GM23248 (cell line): ENCODE results near the gene ABCE1. TPM values are rescaled to one million over a fixed set of nuclear protein-coding genes. Genes with fewer than 3 reads are reported as not detected.

ENCODE experiments used
- DNase-seq: peaks from one replicate; pipeline ENCODE4 v3.0.0-alpha.2; 2015
- H2AFZ ChIP-seq: fragments of 200-600 bp; sonication (generic); 2 replicates; pipeline ENCODE4 v1.6.1; 2016; ENCODE audit warnings: antibody characterized with exemption
- H3F3A ChIP-seq: fragments of 200-600 bp; sonication (generic); 2 replicates; pipeline ENCODE4 v1.6.1; 2016; ENCODE audit warnings: mild to moderate bottlenecking, antibody characterized with exemption, mixed run types; ENCODE audit not compliant: insufficient read depth
- H3K27ac ChIP-seq: fragments of 200-600 bp; sonication (generic); 2 replicates; pipeline ENCODE4 v1.5.1; 2016; ENCODE audit warnings: mild to moderate bottlenecking
- H3K27me3 ChIP-seq: fragments of 200-600 bp; sonication (generic); replicated peaks from 2 replicates; pipeline ENCODE4 v1.6.1; 2016; ENCODE audit warnings: mild to moderate bottlenecking; ENCODE audit not compliant: insufficient read depth
- H3K36me3 ChIP-seq: fragments of 200-600 bp; sonication (generic); 2 replicates; pipeline ENCODE4 v1.6.1; 2016; ENCODE audit warnings: low read depth, mild to moderate bottlenecking
- H3K4me1 ChIP-seq: fragments of 200-600 bp; sonication (generic); 2 replicates; pipeline ENCODE4 v1.6.1; 2016; ENCODE audit warnings: mild to moderate bottlenecking; ENCODE audit not compliant: insufficient read depth
- H3K4me2 ChIP-seq: fragments of 200-600 bp; sonication (generic); one replicate; pipeline ENCODE4 v1.6.1; 2016; ENCODE audit warnings: mild to moderate bottlenecking; ENCODE audit not compliant: unreplicated experiment
- H3K4me3 ChIP-seq: fragments of 200-600 bp; sonication (generic); 2 replicates; pipeline ENCODE4 v1.5.1; 2016; ENCODE audit warnings: mild to moderate bottlenecking
- H3K79me2 ChIP-seq: fragments of 200-600 bp; sonication (generic); 2 replicates; pipeline ENCODE4 v1.6.1; 2016; ENCODE audit warnings: mild to moderate bottlenecking; ENCODE audit not compliant: insufficient read depth
- H3K9ac ChIP-seq: fragments of 200-600 bp; sonication (generic); 2 replicates; pipeline ENCODE4 v1.6.1; 2016; ENCODE audit warnings: mild to moderate bottlenecking
- H3K9me2 ChIP-seq: fragments of 200-600 bp; sonication (generic); 2 replicates; pipeline ENCODE4 v1.6.1; 2016; ENCODE audit warnings: mixed run types, mild to moderate bottlenecking, moderate library complexity; ENCODE audit not compliant: insufficient read depth
- H3K9me3 ChIP-seq: fragments of 200-600 bp; sonication (generic); one replicate; pipeline ENCODE4 v1.6.1; 2017; ENCODE audit warnings: low read depth
- H4K20me1 ChIP-seq: fragments of 200-600 bp; sonication (generic); 2 replicates; pipeline ENCODE4 v1.6.0; 2016; ENCODE audit not compliant: insufficient read depth
- EZH2 ChIP-seq: fragments of 200-600 bp; sonication (generic); IDR thresholded peaks from 2 replicates; pipeline ENCODE4 v1.6.1; 2018; ENCODE audit warnings: antibody characterized with exemption, mild to moderate bottlenecking; ENCODE audit not compliant: insufficient read depth, poor library complexity, severe bottlenecking
- EZH2phosphoT487 ChIP-seq: fragments of 200-600 bp; sonication (generic); IDR thresholded peaks from 2 replicates; pipeline ENCODE4 v1.6.1; 2018; ENCODE audit warnings: antibody characterized with exemption, moderate library complexity, mild to moderate bottlenecking, low read depth; ENCODE audit not compliant: insufficient read depth
- WGBS, 2 experiments: methylation state at CpG; one replicate each; pipeline ENCODE4 v1.1.6; 2015 to 2017; ENCODE audit warnings: low lambda C conversion rate in 2 of 2, low coverage in 1 of 2; ENCODE audit errors: missing lambda C conversion rate in 2 of 2; 5-methylcytosine and 5-hydroxymethylcytosine counted together
- in situ Hi-C: fragments of 300-500 bp; cut with MboI; formaldehyde crosslinking; loops from 2 replicates; pipeline ENCODE4 v1.15.0; 2020
- polyA plus RNA-seq: library from polyadenylated mRNA; unstranded; fragments of >200 nt; fragmentation: Nextera tagmentation; extraction: Ambion mirVana; gene quantifications from 2 replicates; pipeline ENCODE4 v1.2.1, GENCODE V29; 2016
- total RNA-seq: library from RNA; depleted of rRNA; stranded (reverse); fragments of >200 nt; shearing (Covaris generic); gene quantifications from 2 replicates; pipeline ENCODE4 v1.2.3, GENCODE V29; 2014

The ABCE1 gene
- total and polyA plus RNA-seq, 2 experiments from 2014 or later = 65.5 to 130 TPM

GRCh38 chr4:145056325-145057130 lies 41.6 kb upstream of the ABCE1 start:
- Histone ChIP-seq H3K9me2 (no peaks in the 10 kb centered on the region), H2AFZ (no peak overlapping the region), H3K27me3 (no peaks in the 10 kb centered on the region), H3K4me3 (no peak overlapping the region), H3F3A (no peaks in the 10 kb centered on the region), H3K79me2 (0 out of 2 replicates have a peak, but pooled peaks cover 6% of the 10 kb centered on the region), H3K4me2 (no peak overlapping the region), H3K9me3 (no peaks in the 10 kb centered on the region), H3K27ac (no peak overlapping the region), H3K36me3 (no peaks in the 10 kb centered on the region), H3K9ac (no peak overlapping the region), H3K4me1 (no peaks in the 10 kb centered on the region), H4K20me1 (no peaks in the 10 kb centered on the region)
- in situ Hi-C loops = loop anchor here (25.0 kb wide), 1 partner anchor 869 kb away; no protein-coding TSS in a partner anchor
- TF ChIP-seq EZH2 (no peak), EZH2phosphoT487 (no peak)
- no peak for DNase-seq
- WGBS, 2 experiments = 87 to 92% methylated on average over 6 of the region's 6 CpGs

- Histone ChIP-seq H3K4me3 (no peak overlapping the region), H3K79me2 (0 out of 2 replicates have a peak, but pooled peaks cover 6% of the 10 kb centered on the region), H2AFZ (no peak overlapping the region), H3K4me2 (no peak overlapping the region), H3K4me1 (no peaks in the 10 kb centered on the region), H3K27ac (no peak overlapping the region), H3F3A (no peaks in the 10 kb centered on the region), H3K9ac (no peak overlapping the region), H4K20me1 (no peaks in the 10 kb centered on the region), H3K36me3 (no peaks in the 10 kb centered on the region), H3K9me2 (no peaks in the 10 kb centered on the region), H3K27me3 (no peaks in the 10 kb centered on the region), H3K9me3 (no peaks in the 10 kb centered on the region)
- in situ Hi-C loops = loop anchor here (25.0 kb wide), 1 partner anchor 871 kb away; no protein-coding TSS in a partner anchor
- TF ChIP-seq EZH2 = no peak
- TF ChIP-seq EZH2phosphoT487 = no peak
- no peak for DNase-seq
These were observed 39.9 kb upstream of the ABCE1 start for GRCh38 chr4:145058256-145058655.

GRCh38 chr4:145061318-145061920 lies 36.7 kb upstream of the ABCE1 start:
- no peak overlapping the region for H3K27ac ChIP-seq
- H3F3A ChIP-seq = no peaks in the 10 kb centered on the region
- H3K36me3 ChIP-seq = no peaks in the 10 kb centered on the region
- H3K9me3 ChIP-seq = no peaks in the 10 kb centered on the region
- H3K4me3 ChIP-seq = no peak overlapping the region
- no peaks in the 10 kb centered on the region for H4K20me1 ChIP-seq
- no peak for TF ChIP-seq EZH2
- TF ChIP-seq EZH2phosphoT487 = no peak
- in situ Hi-C loops = loop anchor here (25.0 kb wide), 1 partner anchor 874 kb away; no protein-coding TSS in a partner anchor
- 52 to 55% methylated on average over 6 of the region's 6 CpGs for WGBS, 2 experiments
- H3K9me2 ChIP-seq = no peaks in the 10 kb centered on the region
- H3K79me2 ChIP-seq = 0 out of 2 replicates have a peak, but pooled peaks cover 6% of the 10 kb centered on the region
- no peak overlapping the region for H2AFZ ChIP-seq
- no peak overlapping the region for H3K4me2 ChIP-seq
- peak; percentile 60 for DNase-seq
- H3K27me3 ChIP-seq = no peaks in the 10 kb centered on the region
- H3K9ac ChIP-seq = no peak overlapping the region
- no peaks in the 10 kb centered on the region for H3K4me1 ChIP-seq

- Histone ChIP-seq H3K4me2 (no peak overlapping the region), H3K9ac (no peak overlapping the region), H3K27ac (no peak overlapping the region), H2AFZ (no peak overlapping the region), H3K36me3 (no peaks in the 10 kb centered on the region), H4K20me1 (no peaks in the 10 kb centered on the region; the same call in 1 of the 2 replicates), H3K79me2 (no peaks in the 10 kb centered on the region), H3K4me1 (peaks cover 11% of the 10 kb centered on the region), H3F3A (no peaks in the 10 kb centered on the region), H3K27me3 (no peaks in the 10 kb centered on the region), H3K9me2 (no peaks in the 10 kb centered on the region), H3K9me3 (no peaks in the 10 kb centered on the region), H3K4me3 (no peak overlapping the region)
- 94 to 97% methylated on average over 2 of the region's 2 CpGs for WGBS, 2 experiments
- TF ChIP-seq EZH2phosphoT487 = no peak
- TF ChIP-seq EZH2 = no peak
- in situ Hi-C loops = loop anchor here (25.0 kb wide), 1 partner anchor 879 kb away; no protein-coding TSS in a partner anchor
- DNase-seq = no peak
These were observed 32.0 kb upstream of the ABCE1 start for GRCh38 chr4:145066063-145066501.
